ENCODE results near the gene FAM89A. TPM values are rescaled to one million over a fixed set of nuclear protein-coding genes. Genes with fewer than 3 reads are reported as not detected.
"Not testable (repeated sequence)": the region's sequence is repeated elsewhere in the genome, so short reads cannot be mapped to it uniquely, and the experiment has no call there.

Gene FAM89A
- total RNA-seq, 2 experiments from 2014 or later, result 11.1 to 14.2 TPM

- CTCF ChIA-PET, result interaction anchor here (1.1 to 1.4 kb wide), 2 partner anchors 11 to 25 kb away, joined by 3 read pairs; no protein-coding TSS in a partner anchor
- intact Hi-C loops (cut with micrococcal nuclease), result no loop called here
Observed at GRCh38 chr1:231013391-231014015, 26.6 kb downstream of the FAM89A start.

DNA sequence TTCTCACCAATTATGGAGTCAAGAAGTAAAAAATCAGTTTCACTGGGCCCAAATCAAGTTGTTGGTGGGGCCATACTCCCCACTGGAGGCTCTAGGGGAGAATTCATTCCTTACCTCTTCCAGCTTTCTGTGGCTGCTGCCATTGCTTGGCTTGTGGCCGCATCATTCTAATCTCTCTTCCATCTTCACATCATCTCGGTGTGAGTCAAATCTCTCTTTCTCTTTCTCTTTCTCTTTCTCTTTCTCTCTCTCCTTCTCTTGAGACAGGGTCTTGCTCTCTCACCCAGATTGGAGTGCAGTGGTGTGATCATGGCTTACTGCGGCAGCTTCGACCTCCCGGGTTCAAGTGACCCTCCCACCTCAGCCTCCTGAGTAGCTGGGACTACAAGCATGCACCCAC is 28.1 kb downstream of the FAM89A start:
- H3K4me1 Mint-ChIP-seq (ENCODE audit: low read depth), result no peaks in the 10 kb centered on the region
- peak; percentile 42 for ATAC-seq

More at GRCh38 chr1:231013391-231014015, 26.6 kb downstream of the FAM89A start:
- ATAC-seq (no peak), DNase-seq (no peak)
- H3K36me3 Mint-ChIP-seq (ENCODE audit: low read depth), result no peaks in the 10 kb centered on the region
- no peak overlapping the region for H3K27ac Mint-ChIP-seq
- POLR2A ChIA-PET, result interaction anchor here (0.6 kb wide), 1 partner anchor 19 kb away, joined by 3 read pairs; no protein-coding TSS in a partner anchor
- H3K27me3 Mint-ChIP-seq, result no peaks in the 10 kb centered on the region
- no peaks in the 10 kb centered on the region for H3K9me3 Mint-ChIP-seq
- no peak for TF ChIP-seq CTCF (IDR thresholded peaks at IDR 0.05)
- no peak overlapping the region for H3K4me3 Mint-ChIP-seq
- H3K4me1 Mint-ChIP-seq (ENCODE audit: low read depth), result no peaks in the 10 kb centered on the region

GRCh38 chr1:231011360-231011759 is 28.7 kb downstream of the FAM89A start:
- no peak overlapping the region for H3K4me3 Mint-ChIP-seq
- DNase-seq (no peak), ATAC-seq (no peak)
- intact Hi-C loops (cut with micrococcal nuclease), result no loop called here
- no peak for TF ChIP-seq CTCF (IDR thresholded peaks at IDR 0.05)
- ChIA-PET CTCF (no interaction called here), POLR2A (interaction anchor here (1.0 kb wide), 1 partner anchor 35 kb away, joined by 3 read pairs; no protein-coding TSS in a partner anchor)
- H3K27ac Mint-ChIP-seq, result no peak overlapping the region
- H3K36me3 Mint-ChIP-seq (ENCODE audit: low read depth), result peaks cover 3% of the 10 kb centered on the region
- no peaks in the 10 kb centered on the region for H3K4me1 Mint-ChIP-seq (ENCODE audit: low read depth)
- no peaks in the 10 kb centered on the region for H3K27me3 Mint-ChIP-seq
- H3K9me3 Mint-ChIP-seq, result peaks cover 10% of the 10 kb centered on the region

More for the DNA sequence above, 28.1 kb downstream of the FAM89A start:
- intact Hi-C loops (cut with micrococcal nuclease), result no loop called here
- Mint-ChIP-seq H3K9me3 (peaks cover 5% of the 10 kb centered on the region), H3K4me3 (no peak overlapping the region), H3K36me3 (ENCODE audit: low read depth) (peaks cover 3% of the 10 kb centered on the region), H3K27ac (no peak overlapping the region), H3K27me3 (no peaks in the 10 kb centered on the region)
- DNase-seq, result no peak
- no peak for TF ChIP-seq CTCF (IDR thresholded peaks at IDR 0.05)
- CTCF ChIA-PET, result no interaction called here
- POLR2A ChIA-PET, result interaction anchor here (1.0 kb wide), 2 partner anchors 15 to 35 kb away, joined by 3 read pairs; no protein-coding TSS in a partner anchor

- ATAC-seq; H3K27ac Mint-ChIP-seq; H3K4me3 Mint-ChIP-seq; H3K4me1 Mint-ChIP-seq (ENCODE audit: low read depth); H3K27me3 Mint-ChIP-seq; POLR2A ChIA-PET; DNase-seq; CTCF ChIA-PET; intact Hi-C loops (cut with micrococcal nuclease): not testable (repeated sequence)
- H3K36me3 Mint-ChIP-seq (ENCODE audit: low read depth), result peaks cover 24% of the 10 kb centered on the region
- peaks cover 35% of the 10 kb centered on the region for H3K9me3 Mint-ChIP-seq
Observed at GRCh38 chr1:231007535-231007934, 32.5 kb downstream of the FAM89A start.

DNA sequence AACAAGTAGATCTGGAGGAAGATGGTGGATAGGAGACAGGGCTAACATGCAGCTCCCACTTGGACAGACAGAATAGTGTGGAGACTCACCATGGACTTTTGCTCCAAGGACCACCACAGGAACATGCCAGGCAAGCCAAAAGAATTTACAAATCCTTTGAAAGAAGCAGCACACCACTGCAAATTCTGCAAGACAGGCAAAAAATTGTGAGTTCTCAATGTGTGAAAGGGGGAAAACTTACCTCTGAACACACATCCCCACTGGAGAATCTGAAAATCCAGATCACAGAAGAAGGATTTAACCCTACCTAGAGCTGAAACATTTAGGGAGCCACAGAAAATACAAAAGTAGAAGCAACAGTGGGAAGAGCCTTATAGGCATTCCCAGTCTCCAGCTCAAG is 38.2 kb downstream of the FAM89A start:
- POLR2A ChIA-PET, result interaction anchor here (1.0 kb wide), 1 partner anchor 14 kb away, joined by 3 read pairs; no protein-coding TSS in a partner anchor
- CTCF ChIA-PET, result interaction anchor here (0.8 to 1.1 kb wide), 2 partner anchors 11 to 90 kb away, joined by 3 to 4 read pairs; no protein-coding TSS in a partner anchor
- no peak overlapping the region for H3K4me3 Mint-ChIP-seq
- H3K36me3 Mint-ChIP-seq (ENCODE audit: low read depth), result peaks cover 44% of the 10 kb centered on the region
- DNase-seq (no peak), ATAC-seq (no peak)
- intact Hi-C loops (cut with micrococcal nuclease), result no loop called here
- peaks cover 30% of the 10 kb centered on the region for H3K9me3 Mint-ChIP-seq
- no peak overlapping the region for H3K27ac Mint-ChIP-seq
- TF ChIP-seq CTCF (IDR thresholded peaks at IDR 0.05), result no peak
- no peaks in the 10 kb centered on the region for H3K4me1 Mint-ChIP-seq (ENCODE audit: low read depth)
- no peaks in the 10 kb centered on the region for H3K27me3 Mint-ChIP-seq

All from activated CD8-positive, alpha-beta T cell treated with anti-CD3 and anti-CD28 coated beads for 36 hours (primary cell).